CD4-positive, alpha-beta T cell treated with Interleukin-10 for 1 hour (primary cell): Measurements from ENCODE around the gene R3HCC1L.

ENCODE experiments used
- DNase-seq: peaks from one replicate; pipeline ENCODE4 v3.0.0-alpha.2; 2020

The R3HCC1L gene

DNA sequence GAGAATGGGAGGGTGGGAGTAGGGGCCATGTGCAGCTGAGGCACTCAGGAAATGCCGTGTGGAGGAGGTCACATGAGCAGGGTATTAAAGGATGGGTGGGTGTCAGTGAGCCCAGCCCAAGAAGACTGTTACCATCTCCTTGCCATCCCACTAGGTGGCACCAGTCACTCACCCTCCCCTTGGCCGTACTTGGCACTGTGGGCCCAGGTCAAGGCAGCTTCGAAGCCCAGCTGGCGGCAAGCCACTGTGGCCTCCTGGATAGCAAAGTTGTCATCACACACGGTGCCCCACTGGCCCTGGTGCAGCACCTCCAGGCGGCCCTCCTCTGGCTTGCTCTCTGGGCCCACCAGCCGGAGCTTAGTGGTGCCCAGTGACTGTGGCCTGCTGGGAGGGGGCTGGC, 128.1 kb downstream of the R3HCC1L start:
- DNase-seq: no peak

DNA sequence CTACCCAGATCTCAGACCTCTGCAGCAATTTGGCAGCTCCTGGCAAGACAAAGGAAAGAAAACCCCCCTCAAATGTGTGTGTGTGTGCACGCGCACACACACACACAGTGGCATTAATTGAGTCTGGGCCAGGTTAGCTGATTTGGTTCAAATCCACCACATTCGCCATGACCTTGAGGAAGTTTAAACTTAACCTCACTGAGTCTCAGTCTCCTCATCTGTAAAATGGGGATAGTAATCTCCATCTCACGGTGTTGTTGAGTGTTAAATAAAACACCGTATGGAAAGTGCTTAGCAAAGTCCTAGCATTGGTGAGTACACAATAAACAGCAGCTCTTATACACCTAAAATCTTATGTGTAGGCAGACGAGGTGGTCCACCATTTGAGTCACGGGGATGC, 128.6 kb downstream of the R3HCC1L start:
- no peak for DNase-seq

- no peak for DNase-seq
Observed at GRCh38 chr10:98264378-98265065, 130.1 kb downstream of the R3HCC1L start.

DNA sequence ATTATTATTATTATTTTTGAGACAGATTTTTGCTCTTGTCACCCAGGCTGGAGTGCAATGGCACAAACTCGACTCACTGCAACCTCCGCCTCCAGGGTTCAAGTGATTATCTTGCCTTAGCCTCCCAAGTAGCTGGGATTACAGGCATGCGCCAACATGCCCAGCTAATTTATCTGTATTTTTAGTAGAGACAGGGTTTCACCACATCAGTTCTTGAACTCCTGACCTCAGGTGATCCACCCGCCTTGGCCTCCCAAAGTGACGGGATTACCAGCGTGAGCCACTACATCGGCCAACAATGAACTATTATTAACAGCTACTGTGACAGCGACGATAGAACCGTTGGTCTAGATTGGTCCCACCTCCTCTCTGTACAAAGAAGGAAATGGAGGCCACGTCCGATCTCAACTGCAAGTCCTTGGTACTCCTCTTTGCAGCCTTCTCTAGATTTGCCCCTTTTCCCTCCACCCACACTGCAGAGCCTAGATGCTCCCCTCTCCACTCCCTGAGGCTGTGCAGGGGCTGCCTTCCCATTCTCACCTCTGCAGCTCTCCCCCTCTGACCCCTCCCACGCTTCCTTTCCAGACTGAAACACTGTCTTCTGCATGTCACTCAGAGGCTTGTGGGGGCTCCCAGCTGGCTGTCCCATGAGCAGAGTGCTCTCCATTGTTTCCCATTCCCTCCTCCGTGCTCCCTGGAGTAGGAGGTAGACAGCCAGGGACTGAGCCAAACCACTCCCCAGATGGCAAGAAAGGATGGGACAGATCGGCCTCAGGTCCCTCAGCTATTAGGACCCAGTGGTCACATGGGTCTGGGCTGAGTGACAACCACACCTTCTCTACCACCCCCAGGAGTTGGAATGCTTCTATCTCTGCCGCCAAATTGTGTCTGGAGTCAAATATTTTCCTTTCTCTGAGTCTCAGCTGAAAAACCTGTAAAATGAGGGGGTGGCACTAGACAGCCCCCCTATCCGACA, 131.2 kb downstream of the R3HCC1L start:
- DNase-seq: no peak

- DNase-seq: no peak
Observed at GRCh38 chr10:98266647-98267046, 132.2 kb downstream of the R3HCC1L start.

GRCh38 chr10:98267069-98267893, 132.8 kb downstream of the R3HCC1L start:
- no peak for DNase-seq

DNA sequence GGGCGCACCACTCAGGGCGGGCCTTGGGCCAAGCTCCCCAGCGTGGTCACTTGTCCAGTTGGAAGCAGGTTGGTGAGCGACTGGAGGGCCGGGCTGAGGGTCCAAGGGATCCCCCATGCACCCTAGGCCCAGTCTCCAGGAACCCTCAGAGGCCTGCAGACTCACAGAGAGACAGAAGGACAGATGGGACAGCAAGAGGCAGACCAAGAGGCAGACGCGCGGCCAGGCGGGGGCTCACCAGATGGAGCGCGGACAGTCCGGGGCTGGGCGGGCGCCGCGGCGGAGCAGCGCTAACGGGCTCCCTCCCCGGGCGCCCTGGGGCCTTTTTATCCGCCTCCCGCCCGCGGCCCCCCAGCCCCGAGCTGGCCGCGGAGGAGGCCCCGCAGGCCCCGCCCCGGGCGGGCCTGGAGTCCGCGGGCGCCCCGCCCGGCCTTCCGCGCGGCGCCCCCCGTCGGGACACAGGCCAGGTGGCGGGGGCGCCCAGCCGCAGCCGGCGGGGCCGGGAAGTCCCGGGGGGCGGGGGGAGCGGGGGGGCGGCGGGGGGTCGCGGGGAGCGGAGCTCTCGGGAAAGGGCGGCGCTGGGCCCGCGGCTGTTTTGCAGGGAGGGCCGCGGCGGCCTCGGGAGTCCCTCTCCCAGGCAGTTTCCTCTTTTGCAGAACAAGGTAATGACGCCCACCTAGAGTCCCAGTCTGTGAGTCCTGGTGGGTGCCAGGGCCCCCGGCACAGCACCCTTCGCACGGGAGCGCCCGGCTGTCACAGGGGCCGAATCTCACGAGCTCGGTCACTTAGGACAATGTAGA, 133.6 kb downstream of the R3HCC1L start, which contains the start of gene LOXL4:
Gene LOXL4 (minus strand): TSS at position 301 of the 800 bp plus-strand sequence. CDS start 5,175 bp downstream, outside the sequence.
- DNase-seq: peak; percentile 11

DNA sequence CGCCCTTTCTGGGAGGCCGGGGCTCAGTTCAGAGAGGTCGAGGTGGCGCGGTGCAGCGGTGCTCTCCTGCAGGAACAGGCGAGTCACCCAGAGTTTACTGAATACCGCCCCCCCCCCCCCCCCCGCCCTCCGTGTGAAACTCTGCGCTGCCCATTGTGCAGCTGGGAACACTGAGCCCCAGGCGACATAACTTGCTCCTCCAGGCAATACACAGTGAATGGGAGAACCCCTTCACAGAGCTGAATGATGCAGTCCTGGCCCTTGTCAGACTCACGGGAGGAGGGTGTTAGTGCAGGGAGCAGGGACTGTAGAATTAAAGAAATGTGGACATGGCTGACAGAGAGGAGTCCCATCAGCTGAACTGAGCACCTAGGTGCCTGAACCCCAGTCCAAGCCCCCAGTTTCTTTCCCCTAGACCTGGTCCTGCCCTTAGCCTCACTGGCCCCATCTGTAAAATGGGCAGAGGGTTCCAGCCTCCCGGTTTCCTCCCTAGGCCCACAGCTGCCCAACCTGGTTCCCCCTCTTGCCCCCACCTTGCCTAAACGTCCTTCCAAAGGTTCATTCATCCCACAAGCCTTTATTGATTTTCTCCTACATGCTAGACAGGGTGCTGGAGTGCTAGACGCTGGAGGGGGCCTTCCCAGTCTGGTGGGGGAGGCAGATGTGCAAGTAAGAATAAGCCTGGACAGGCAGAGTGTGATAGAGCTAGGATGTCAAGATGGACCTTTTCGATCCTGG, 134.4 kb downstream of the R3HCC1L start:
- DNase-seq: no peak

GRCh38 chr10:98269435-98269912, 135.0 kb downstream of the R3HCC1L start:
- no peak for DNase-seq

- DNase-seq: no peak
Observed at GRCh38 chr10:98270073-98270740, 135.8 kb downstream of the R3HCC1L start.

GRCh38 chr10:98270786-98271185, 136.3 kb downstream of the R3HCC1L start:
- no peak for DNase-seq

GRCh38 chr10:98272245-98272644, 137.8 kb downstream of the R3HCC1L start:
- DNase-seq: no peak

DNA sequence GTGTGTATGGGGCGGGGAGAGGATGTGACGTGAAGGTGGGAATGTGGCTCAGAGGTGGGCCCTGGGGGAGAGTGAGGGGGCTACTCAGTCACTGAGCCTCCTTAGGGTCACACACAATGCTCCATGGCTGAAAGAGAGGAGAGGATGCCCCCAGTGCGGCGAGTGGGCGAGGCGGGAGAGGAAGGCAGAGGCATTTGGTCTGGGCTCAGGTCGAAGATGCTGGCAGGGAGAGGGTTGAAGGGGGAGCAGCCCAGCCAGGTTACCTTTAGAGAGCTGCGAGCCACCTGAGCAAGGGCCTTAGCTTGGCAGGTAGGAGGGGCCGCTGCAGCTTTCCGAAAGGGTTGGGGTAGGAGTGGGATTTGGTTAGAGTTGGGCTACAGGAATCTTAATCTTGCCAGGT, 138.2 kb downstream of the R3HCC1L start:
- no peak for DNase-seq

- DNase-seq: no peak
Observed at GRCh38 chr10:98273057-98273850, 138.8 kb downstream of the R3HCC1L start.

- DNase-seq: no peak
Observed at GRCh38 chr10:98274562-98274961, 140.1 kb downstream of the R3HCC1L start.

DNA sequence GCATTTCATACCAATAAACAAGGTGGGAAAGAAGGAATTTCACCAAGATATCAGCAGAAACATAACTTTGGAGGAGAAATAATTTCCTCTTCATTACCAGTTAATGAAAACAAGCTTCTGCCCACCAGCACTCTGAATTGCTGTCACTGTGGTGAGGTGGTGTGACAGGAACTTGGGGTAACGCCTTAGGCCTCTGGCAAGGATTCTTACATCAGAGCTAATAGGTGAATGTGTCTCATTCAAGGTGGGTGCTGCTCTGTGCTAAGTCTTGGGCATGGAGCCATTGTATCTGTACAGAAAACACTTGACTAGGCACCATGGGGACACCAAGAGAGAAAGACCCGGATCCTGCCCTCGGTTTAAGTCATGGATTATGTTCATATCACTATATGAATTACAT, 141.9 kb downstream of the R3HCC1L start:
- DNase-seq: peak; percentile 9

DNA sequence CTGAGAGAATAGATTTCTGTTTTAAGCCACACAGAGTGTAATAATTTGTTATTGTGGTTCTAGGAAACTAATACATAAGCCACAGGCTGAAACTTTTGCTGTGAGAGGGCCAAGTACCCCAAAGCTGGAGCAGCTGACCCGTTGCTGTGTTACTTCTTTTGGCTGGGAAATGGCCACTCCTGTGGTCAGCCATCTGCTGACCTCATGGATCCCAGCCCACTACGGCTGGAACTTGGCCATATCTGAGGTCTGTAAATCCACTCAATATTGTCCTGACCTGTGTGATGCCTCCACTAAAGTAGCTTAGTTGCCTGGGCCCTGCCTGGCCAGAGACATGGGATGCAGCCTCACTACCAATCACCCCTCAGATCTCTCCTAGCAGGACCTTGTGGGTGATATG, 151.0 kb downstream of the R3HCC1L start:
- DNase-seq: no peak

GRCh38 chr10:98286419-98286818, 152.0 kb downstream of the R3HCC1L start:
- no peak for DNase-seq

- no peak for DNase-seq
Observed at GRCh38 chr10:98287321-98287720, 152.9 kb downstream of the R3HCC1L start.

GRCh38 chr10:98289802-98290209, 155.3 kb downstream of the R3HCC1L start:
- no peak for DNase-seq
